T-helper 2 cell treated with Interferon-gamma antibody and Interleukin-4, amounts not matched to agents 5 μg/mL and 100 μg/mL, for 36 hours (primary cell): ENCODE data around the gene SECISBP2L.
A peak's percentile ranks its signal among the peaks of the same experiment; 100 is the strongest.

Experiments used
- DNase-seq: peaks from one replicate; pipeline ENCODE4 v3.0.0; 2021; ENCODE audit warnings: low spot score
- H3K27ac Mint-ChIP-seq: one replicate; pipeline ENCODE4 v1.8.0; 2021; ENCODE audit warnings: mild to moderate bottlenecking, mixed read lengths
- H3K27me3 Mint-ChIP-seq: one replicate; pipeline ENCODE4 v1.8.0; 2021; ENCODE audit warnings: low read depth, mixed read lengths
- H3K36me3 Mint-ChIP-seq: one replicate; pipeline ENCODE4 v1.8.0; 2021; ENCODE audit warnings: low read depth, mixed read lengths
- H3K4me1 Mint-ChIP-seq: one replicate; pipeline ENCODE4 v1.8.0; 2021; ENCODE audit warnings: low read depth, mixed read lengths
- H3K4me3 Mint-ChIP-seq: one replicate; pipeline ENCODE4 v1.8.0; 2022; ENCODE audit warnings: mild to moderate bottlenecking, moderate library complexity, mixed read lengths
- H3K9me3 Mint-ChIP-seq: one replicate; pipeline ENCODE4 v1.8.0; 2021; ENCODE audit warnings: mixed read lengths

The SECISBP2L gene

GRCh38 chr15:49044002-49044401 lies 2.2 kb downstream of the SECISBP2L start:
- peak overlapping the region; percentile 45 for H3K4me3 Mint-ChIP-seq
- peaks cover 4% of the 10 kb centered on the region for H3K36me3 Mint-ChIP-seq
- H3K27me3 Mint-ChIP-seq: no peaks in the 10 kb centered on the region
- peaks cover 32% of the 10 kb centered on the region for H3K4me1 Mint-ChIP-seq
- no peak overlapping the region for H3K27ac Mint-ChIP-seq
- H3K9me3 Mint-ChIP-seq: no peaks in the 10 kb centered on the region
- no peak for DNase-seq

DNA sequence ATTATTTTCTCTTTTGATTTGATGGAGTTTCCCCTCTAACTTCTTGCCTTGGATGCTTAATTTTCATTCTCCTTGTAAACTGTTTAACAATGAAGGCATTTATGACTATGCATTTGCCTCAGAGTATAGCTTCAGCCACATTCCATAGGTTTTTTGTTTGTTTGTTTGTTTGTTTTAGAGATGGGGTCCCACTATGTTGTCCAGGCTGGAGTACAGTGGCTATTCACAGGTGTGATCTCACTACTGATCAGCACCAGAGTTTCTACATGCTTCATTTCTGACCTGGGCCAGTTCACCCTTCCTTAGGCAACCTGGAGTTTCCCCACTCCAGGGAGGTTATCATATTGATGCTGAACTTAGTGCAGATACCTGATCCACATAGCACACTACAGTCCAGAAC lies 4.1 kb downstream of the SECISBP2L start:
- DNase-seq: no peak
- H3K27me3 Mint-ChIP-seq: no peaks in the 10 kb centered on the region
- peaks cover 4% of the 10 kb centered on the region for H3K36me3 Mint-ChIP-seq
- peaks cover 34% of the 10 kb centered on the region for H3K4me1 Mint-ChIP-seq
- H3K27ac Mint-ChIP-seq: no peak overlapping the region
- H3K9me3 Mint-ChIP-seq: no peaks in the 10 kb centered on the region
- no peak overlapping the region for H3K4me3 Mint-ChIP-seq

DNA sequence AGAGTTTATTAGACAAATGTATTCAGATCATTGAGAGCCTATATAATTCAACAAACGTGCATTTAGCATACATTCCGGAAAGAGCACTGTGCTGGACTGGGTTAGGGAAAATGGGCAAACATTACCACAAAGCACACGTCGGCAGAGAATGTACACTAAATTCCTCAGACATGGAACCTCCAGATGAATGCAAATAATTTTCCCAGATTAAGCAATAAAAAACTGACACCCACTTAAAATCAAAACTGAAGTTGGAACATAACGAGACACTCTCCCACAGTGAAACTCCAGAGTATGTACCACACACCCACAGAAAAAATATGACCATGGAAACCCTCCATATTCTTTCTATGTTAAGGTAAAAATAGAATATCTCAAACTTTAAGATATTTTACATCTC lies 4.8 kb downstream of the SECISBP2L start:
- no peak overlapping the region for H3K4me3 Mint-ChIP-seq
- H3K36me3 Mint-ChIP-seq: peaks cover 9% of the 10 kb centered on the region
- no peaks in the 10 kb centered on the region for H3K27me3 Mint-ChIP-seq
- DNase-seq: no peak
- peaks cover 30% of the 10 kb centered on the region for H3K4me1 Mint-ChIP-seq
- H3K9me3 Mint-ChIP-seq: no peaks in the 10 kb centered on the region
- H3K27ac Mint-ChIP-seq: no peak overlapping the region

DNA sequence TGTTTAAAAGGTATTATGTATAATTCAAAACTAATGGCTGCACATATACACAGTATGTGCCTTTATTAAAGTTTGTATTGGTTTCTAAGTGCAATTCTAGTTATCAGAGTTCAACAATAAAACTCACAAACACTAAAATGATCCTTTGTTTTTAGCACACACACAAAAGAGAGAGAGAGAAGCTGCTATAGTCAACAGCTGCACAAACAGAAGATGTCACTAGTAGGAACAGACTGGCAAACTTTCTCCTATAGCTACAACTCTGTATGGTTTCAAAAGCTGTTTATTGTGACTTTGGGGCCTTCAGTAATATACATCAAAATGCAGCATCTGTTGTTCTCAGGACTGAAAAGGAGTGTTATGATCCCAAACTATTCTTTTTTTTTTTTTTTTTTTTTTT lies 6.1 kb downstream of the SECISBP2L start:
- H3K27ac Mint-ChIP-seq: no peak overlapping the region
- H3K4me3 Mint-ChIP-seq: no peak overlapping the region
- no peaks in the 10 kb centered on the region for H3K9me3 Mint-ChIP-seq
- peaks cover 12% of the 10 kb centered on the region for H3K36me3 Mint-ChIP-seq
- no peaks in the 10 kb centered on the region for H3K27me3 Mint-ChIP-seq
- peaks cover 25% of the 10 kb centered on the region for H3K4me1 Mint-ChIP-seq
- no peak for DNase-seq

- H3K9me3 Mint-ChIP-seq: no peaks in the 10 kb centered on the region
- DNase-seq: no peak
Observed at GRCh38 chr15:49038382-49038781, 7.9 kb downstream of the SECISBP2L start.

GRCh38 chr15:49037546-49037940 lies 8.7 kb downstream of the SECISBP2L start:
- DNase-seq: no peak
- Mint-ChIP-seq H3K27me3 (no peaks in the 10 kb centered on the region), H3K36me3 (peaks cover 12% of the 10 kb centered on the region), H3K27ac (no peak overlapping the region), H3K4me1 (peaks cover 23% of the 10 kb centered on the region), H3K9me3 (no peaks in the 10 kb centered on the region), H3K4me3 (no peak overlapping the region)

More at GRCh38 chr15:49038382-49038781, 7.9 kb downstream of the SECISBP2L start:
- H3K27ac Mint-ChIP-seq: no peak overlapping the region
- peaks cover 16% of the 10 kb centered on the region for H3K4me1 Mint-ChIP-seq
- peaks cover 12% of the 10 kb centered on the region for H3K36me3 Mint-ChIP-seq
- H3K4me3 Mint-ChIP-seq: no peak overlapping the region
- no peaks in the 10 kb centered on the region for H3K27me3 Mint-ChIP-seq

GRCh38 chr15:49036650-49037545 lies 9.3 kb downstream of the SECISBP2L start:
- Mint-ChIP-seq H3K27ac (no peak overlapping the region), H3K4me1 (peaks cover 25% of the 10 kb centered on the region), H3K27me3 (no peaks in the 10 kb centered on the region), H3K4me3 (no peak overlapping the region), H3K9me3 (no peaks in the 10 kb centered on the region), H3K36me3 (peaks cover 15% of the 10 kb centered on the region)
- no peak for DNase-seq

DNA sequence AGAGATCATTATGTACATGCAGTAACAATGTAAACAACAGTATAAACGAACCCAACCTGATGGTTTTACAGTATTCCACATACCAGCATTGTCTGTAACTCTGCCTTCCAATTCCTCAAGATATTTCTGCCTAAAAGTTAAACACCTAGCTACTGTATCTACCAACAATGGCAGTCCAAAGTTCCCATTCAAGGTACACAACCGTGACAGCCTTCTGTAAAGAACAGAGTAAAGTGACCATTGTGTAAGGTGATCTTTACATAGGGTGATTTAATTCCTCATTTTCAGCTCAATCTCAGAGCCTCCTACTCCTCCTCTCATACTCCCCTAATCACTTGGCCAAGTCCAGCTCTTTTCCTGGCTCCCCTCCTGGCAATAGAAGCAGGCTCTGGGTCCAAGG lies 10.4 kb downstream of the SECISBP2L start:
- DNase-seq: no peak
- Mint-ChIP-seq H3K9me3 (no peaks in the 10 kb centered on the region), H3K4me3 (no peak overlapping the region), H3K36me3 (peaks cover 16% of the 10 kb centered on the region), H3K4me1 (peaks cover 24% of the 10 kb centered on the region), H3K27ac (no peak overlapping the region), H3K27me3 (no peaks in the 10 kb centered on the region)

DNA sequence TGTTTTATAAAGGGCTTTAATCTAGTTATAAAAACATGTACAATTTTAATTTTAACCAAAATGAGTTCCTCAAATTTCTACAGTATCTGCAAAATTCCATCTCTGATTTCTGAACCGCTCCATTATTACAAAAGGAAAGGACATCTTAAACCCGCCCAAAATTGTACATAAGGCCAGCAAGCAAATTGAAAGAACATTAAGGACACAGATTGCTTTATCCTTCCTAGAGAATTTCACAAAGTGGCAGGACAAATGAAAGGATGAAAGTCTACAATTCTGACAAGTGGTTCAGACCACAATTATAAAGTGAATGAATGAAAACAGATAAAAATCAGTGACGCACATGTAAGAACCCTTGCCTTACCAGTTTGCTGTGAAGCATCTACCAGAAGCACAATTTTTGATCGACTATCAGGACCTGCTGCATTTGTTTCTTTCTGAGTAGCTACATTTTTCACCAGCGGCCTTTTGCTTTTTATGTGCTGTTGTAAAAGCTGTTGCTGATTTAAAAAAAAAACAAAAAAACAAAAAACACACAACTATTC lies 13.6 kb downstream of the SECISBP2L start:
- peak overlapping the region; percentile 19 for H3K4me3 Mint-ChIP-seq
- H3K4me1 Mint-ChIP-seq: peaks cover 18% of the 10 kb centered on the region
- H3K27ac Mint-ChIP-seq: peak overlapping the region; percentile 34
- H3K9me3 Mint-ChIP-seq: no peaks in the 10 kb centered on the region
- no peaks in the 10 kb centered on the region for H3K27me3 Mint-ChIP-seq
- peaks cover 32% of the 10 kb centered on the region for H3K36me3 Mint-ChIP-seq
- DNase-seq: no peak

DNA sequence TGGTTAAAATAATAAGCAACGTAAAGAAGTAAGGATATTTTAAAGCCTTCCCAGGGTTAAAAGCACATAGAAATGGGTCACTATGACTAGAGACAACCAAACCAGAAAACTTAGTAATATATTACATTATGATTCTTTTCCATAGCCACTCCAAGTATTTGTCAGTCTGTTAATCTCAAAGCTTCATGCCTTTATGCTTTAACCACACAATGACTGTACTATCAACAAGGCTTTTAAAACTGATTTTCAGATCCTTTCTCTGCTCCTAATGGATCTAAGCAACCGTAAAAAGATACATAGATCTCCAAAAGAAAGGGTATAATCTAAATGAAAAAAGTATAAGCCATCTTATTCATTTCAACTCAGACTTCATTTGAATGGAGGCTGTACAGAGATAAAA lies 14.4 kb downstream of the SECISBP2L start:
- DNase-seq: no peak
- H3K27ac Mint-ChIP-seq: no peak overlapping the region
- H3K9me3 Mint-ChIP-seq: no peaks in the 10 kb centered on the region
- peaks cover 35% of the 10 kb centered on the region for H3K36me3 Mint-ChIP-seq
- no peaks in the 10 kb centered on the region for H3K27me3 Mint-ChIP-seq
- H3K4me3 Mint-ChIP-seq: no peak overlapping the region
- peaks cover 16% of the 10 kb centered on the region for H3K4me1 Mint-ChIP-seq

- Mint-ChIP-seq H3K36me3 (peaks cover 41% of the 10 kb centered on the region), H3K4me1 (peaks cover 14% of the 10 kb centered on the region), H3K27me3 (no peaks in the 10 kb centered on the region), H3K4me3 (no peak overlapping the region), H3K9me3 (no peaks in the 10 kb centered on the region), H3K27ac (no peak overlapping the region)
- DNase-seq: no peak
Observed at GRCh38 chr15:49026700-49027099, 19.5 kb downstream of the SECISBP2L start.

GRCh38 chr15:49024840-49025239 lies 21.4 kb downstream of the SECISBP2L start:
- no peaks in the 10 kb centered on the region for H3K9me3 Mint-ChIP-seq
- peaks cover 13% of the 10 kb centered on the region for H3K4me1 Mint-ChIP-seq
- H3K36me3 Mint-ChIP-seq: peaks cover 46% of the 10 kb centered on the region
- DNase-seq: no peak
- no peaks in the 10 kb centered on the region for H3K27me3 Mint-ChIP-seq
- H3K27ac Mint-ChIP-seq: peak overlapping the region; percentile 38
- H3K4me3 Mint-ChIP-seq: no peak overlapping the region

- Mint-ChIP-seq H3K4me3 (no peak overlapping the region), H3K9me3 (no peaks in the 10 kb centered on the region), H3K27me3 (no peaks in the 10 kb centered on the region), H3K27ac (no peak overlapping the region), H3K36me3 (peaks cover 43% of the 10 kb centered on the region), H3K4me1 (peaks cover 13% of the 10 kb centered on the region)
- DNase-seq: no peak
Observed at GRCh38 chr15:49023354-49023753, 22.9 kb downstream of the SECISBP2L start.

DNA sequence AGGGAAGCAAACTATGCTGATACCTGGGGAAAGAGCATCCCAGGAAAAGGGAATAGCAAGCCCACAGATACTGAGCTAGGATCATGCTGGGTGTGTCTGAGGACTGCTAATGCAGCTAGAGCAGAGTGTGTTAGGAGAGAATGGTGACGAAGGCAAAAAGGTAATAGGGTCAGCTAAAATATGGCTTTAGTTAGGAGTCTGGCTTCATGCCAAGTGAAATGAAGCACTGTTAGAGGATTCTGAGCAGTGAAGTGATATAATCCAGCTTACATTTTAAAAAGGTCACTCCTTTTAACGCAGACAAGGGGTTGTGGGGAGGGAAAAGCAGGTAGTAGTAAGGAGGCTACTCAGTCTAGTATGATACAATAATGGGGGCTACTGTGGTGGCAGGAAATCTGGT lies 30.4 kb downstream of the SECISBP2L start:
- DNase-seq: no peak
- Mint-ChIP-seq H3K4me1 (no peaks in the 10 kb centered on the region), H3K4me3 (no peak overlapping the region), H3K27ac (no peak overlapping the region), H3K9me3 (no peaks in the 10 kb centered on the region), H3K36me3 (peaks cover 31% of the 10 kb centered on the region), H3K27me3 (no peaks in the 10 kb centered on the region)
